GM18861 (cell line): ENCODE measurements around the gene INTS6.
A peak's percentile ranks its signal among the peaks of the same experiment; 100 is the strongest.

Source experiments
- ATAC-seq: cut with Tn5 transposase; IDR thresholded peaks from one replicate; pipeline ENCODE4 v1.9.1; 2021; ENCODE audit not compliant: unreplicated experiment

The INTS6 gene

DNA sequence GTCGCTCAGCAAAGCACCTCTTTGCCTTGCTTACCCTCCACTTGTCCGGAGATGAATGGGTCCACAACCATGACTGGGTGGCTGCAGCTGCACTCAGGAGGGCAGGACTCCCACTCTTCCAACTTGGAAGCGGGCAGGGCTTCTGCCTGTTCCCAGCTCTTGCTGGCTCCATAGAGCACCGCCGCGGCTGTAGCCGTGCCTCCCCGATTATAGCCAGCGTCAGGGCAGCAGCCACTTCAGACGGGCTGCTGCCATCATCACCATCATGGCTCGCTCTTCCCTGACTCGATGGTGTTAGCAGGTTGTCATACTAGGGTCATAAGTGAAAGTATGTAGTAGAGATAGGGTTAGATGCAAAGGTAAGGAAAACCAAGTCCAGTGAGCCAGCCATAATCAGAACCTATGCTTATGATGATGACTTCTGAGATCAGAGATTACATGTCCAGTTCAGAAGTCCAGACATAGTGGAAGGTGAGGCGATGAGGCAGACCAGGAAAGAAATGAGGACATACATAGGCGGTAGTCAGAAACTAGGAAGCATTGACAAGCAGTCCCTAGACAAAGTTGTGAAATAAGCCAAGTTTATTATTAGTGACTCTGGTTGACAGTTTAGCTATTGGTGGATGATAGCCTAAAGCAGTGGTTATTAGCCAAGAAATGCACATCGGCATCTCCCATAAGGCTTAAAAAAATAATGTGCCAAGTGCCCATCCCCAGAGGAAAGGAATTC lies 4.4 kb upstream of the INTS6 start:
- ATAC-seq, result no peak

DNA sequence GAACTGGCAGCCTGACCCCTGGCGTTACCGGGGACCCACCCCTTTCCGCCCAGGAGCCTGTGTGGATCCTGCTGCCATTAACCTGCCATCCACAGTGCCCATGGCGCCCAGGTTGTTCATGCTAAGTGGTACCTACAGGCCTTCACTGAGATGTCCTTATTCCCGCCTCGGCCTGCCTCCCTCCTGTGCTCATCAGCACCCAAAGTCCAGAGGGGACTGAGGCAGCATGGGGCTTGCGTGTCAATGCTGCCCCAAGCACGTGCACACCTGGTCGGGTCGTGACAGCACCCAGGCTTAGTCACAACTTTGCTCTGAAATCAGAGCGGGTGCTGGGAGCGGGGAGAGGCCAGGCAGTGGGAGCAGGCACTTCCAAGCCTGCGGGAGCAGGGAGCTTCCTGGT lies 3.7 kb upstream of the INTS6 start:
- no peak for ATAC-seq

DNA sequence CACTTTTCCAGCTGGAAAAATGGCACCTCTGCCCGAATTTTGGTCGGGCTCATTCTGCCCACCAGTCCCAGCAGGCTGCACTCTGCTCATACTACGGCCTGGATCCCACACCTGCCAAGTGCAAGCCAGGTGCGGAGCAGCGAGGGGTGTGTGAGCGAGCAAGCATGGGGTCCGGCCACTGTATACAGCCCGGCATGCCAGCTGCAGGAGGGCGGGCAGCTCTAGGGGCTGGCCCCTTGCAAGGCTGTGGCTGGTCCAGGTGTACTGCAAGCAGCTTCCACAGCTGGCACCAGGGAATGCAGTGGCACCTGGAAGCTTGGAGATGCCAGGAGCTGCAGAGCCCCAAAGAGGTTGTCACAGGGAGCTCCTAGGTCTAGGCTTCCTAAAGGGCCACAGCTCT lies 2.7 kb upstream of the INTS6 start:
- ATAC-seq, result no peak

DNA sequence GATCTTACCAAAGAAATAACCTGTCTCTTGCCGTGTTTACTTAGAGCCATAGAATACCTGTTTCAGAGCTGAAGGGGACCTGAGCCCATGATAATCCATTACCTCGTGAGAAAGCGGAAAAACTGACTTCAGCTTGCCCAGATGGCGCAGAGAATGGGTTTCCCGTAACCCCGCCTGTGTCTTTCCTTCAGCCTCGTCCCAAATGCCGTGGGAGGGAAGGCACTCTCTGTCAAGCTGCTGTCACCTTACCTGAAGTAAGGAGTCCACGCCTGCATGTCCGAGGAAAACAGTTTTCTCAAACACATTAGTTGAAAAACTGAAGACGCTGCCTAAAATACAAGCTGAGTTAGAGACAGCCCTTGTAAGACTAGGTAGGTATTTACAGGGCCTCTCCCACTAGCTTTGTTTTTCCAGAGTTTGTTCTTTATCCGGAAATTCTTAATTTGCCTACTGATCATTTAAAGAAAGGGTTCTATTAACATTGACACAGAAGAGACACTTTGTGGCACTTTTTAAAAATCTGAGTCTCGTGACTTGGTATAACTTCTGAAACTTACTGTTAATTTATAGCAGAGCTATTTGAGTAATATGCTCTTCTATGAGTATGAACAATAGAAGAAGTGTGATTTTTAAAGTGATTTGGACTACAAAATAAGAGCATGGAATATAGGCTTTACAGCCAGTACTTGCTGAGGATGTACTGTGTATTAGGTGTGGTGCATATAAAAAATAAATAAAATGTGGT lies 1.3 kb upstream of the INTS6 start:
- no peak for ATAC-seq

DNA sequence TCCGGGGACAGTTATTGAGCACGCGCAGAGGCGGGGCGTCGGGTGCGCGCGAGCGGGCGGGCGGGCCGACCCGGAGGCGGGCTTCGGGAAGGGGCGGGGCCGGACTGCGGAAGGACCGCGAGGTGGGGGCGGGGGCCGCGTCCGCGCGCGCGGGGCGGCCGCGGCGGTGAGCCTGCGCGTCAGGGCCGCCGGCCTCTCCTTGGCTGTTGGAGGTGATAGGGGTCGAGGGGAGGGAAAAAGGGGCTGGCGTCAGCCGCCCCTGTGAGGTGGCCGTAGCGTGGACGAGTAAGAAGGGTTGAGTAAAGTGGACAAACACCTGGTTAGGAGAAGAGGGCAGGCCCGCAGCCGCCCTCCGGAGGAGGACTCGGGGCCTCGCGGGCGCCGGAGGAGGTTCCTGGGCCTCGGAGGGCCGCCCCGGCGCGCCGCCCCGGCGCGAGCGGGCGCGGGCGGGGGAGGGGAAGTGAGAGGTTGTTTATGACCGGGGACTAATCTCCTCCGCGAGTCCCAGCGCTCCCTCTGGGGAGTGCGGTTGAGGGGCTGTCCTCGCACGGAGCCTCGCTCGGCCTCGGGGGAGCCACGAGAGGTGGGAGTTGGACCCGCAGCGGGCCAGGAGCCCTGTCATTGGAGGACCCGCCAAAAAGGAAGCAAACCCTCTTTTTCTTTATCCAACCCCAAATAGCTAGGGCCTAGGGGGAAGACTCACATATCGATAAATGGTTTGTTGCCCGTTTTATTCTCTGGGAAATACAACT lies 547 bp upstream of the INTS6 start:
- ATAC-seq, result peak; percentile 41

DNA sequence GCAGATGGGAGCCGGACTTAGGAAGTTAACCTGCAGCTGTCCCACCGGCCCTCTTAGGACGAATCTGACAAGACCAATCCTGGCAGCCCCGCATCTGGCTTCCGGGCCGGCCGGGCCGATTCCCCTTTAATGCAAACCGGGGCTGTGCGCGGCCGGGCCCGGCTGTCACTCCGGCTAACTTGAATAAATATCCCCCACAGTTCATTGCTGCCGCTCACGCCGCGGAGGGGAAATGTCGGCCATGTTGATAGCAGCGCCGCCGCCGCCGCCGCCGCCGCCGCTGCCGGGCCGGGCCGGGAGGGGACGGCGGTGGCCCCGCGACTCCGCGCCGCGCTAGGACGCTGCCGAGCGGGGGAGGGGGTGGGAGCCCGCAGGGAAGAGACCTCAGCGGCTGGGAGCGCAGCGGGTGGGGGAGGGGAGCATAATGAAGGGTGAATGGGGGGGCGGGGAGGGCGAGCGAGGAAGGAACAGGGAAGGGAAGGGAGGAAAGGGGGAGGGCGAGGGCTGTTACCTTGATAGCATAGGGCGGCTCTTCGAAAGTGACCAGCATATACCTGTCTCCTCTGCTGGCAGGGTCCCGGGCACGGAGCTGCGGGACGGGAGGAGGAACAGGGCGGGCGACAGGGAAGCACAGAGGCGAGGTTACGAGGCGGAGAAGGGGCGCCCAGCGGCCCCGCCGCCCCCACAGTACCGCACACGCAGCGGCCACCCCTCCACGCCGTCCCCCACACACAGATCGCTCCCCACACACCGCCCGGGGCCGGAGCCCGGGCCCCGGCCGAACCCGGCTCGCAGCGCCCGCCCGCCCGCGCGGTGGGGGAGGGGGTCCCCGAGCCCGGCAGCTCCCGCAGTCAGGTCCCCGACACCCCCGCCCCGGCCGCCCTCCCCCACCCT lies 1.1 kb downstream of the INTS6 start:
- ATAC-seq, result peak; percentile 34

DNA sequence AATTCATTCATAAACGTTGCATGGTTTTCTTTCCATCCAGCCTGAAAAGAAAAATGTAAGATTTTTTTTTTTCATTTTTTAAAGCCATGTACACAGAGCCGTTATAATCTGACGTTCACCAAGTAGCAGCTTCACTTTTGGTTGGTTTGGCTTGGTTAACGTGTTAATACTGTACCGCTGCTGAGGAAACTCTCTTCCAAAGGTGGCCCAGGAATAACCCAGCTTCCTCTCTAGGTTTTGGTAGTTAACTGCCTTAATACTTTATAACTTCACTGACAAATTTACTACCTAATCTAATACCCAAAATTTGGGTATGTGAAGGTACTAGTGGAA lies 1.7 kb downstream of the INTS6 start:
- ATAC-seq, result no peak

DNA sequence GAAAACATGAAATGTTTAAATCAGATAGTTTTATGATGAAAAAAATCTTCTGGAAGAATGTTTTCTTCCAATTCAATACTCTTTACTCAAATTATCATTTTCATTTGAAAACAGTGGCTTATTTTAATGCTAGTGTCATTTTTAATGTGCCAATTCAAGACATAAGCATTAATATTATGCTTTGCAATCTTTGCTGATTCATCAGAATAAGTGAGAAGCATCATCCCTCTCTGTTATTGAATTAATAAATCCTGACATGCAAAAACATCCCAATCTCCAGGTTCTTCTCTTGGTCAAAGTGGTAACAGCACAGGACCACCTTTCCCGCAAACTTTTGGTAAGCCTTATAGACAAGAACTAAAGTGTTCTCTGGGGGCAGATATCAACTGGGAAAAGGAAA lies 3.8 kb downstream of the INTS6 start:
- ATAC-seq, result no peak

DNA sequence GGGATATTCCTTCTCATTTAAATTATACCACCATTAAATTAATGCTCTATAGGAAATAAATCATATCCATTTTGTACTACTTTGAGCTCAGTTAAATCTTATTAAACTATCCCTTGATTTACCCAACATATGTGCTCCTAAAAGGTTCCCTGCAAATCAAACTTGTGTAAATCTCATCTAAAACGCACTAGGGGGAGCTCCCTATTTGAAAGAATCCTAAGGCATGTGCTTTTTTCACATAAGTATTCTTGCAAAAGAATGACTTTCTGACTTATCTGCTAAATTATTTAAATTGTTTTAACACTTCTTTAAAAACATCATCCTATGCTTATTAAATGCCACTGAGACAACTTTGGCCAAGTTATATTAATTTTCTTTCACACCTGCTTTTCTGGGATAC lies 7.9 kb downstream of the INTS6 start:
- ATAC-seq, result no peak

DNA sequence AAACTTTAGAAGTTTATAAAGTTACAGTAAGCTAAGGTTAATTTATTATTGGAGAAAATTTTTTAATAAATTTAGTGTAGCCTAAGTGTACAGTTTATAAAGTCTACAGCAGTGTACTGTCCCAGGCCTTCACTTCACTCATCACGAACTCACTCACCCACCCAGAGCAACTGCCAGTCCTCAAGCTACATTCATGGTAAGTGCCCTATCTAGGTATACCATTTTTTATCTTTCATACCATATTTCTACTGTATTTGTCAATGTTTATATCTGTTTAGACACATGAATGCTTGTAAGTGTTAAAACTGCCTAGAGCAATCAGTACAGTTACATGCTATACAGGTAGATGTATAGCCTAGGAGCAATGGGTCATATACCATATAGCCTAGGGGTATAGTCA lies 12.5 kb downstream of the INTS6 start:
- ATAC-seq, result no peak

DNA sequence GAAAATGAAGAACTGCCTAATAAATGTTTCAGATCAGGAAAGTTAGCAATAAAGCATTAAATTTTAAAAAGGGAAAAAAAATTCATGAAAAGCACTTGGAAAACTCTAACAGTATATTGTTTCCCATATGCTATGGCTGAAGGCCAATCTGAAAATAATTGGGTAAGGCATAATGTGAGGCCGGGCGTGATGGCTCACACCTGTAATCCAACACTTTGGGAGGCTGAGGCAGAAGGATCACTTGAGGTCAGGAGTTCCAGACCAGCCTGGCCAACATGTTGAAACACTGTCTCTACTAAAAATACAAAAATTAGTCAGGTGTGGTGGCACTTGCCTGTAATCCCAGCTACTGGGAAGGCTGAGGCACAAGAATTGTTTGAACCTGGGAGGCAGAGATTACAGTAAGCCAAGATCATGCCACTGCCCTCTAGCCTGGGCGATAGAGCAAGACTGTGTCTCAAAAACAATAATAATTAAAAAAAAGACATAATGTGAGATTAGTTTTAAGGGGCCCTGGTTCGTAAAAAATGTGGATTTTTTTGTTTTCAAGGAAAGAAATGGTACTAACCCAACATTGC lies 15.2 kb downstream of the INTS6 start:
- no peak for ATAC-seq

DNA sequence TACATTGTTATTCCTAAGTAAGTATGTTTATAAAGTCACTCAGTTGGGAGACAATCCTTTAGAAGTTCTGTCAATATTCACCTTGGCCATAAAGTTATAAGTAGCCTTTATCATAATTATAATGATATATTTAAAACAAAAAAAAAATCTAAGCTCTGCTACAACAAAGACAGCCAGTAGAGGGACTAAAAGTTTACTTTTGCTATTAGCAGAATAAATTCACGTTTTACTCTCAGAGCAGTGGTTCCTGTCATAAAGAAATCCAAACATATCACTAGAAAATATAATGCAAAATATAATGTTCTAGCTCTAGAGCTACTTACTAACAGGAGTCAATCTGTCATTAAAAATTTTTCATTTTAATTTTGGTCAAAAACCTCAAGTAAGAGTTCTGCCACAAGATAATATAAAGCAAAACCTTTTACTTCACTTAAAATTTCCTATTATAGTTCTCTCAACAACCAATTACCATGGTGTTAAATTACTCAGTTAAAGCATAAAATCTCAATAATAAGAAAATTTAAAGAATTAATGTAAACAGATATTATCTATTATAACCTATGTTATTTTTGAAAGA lies 17.7 kb downstream of the INTS6 start:
- ATAC-seq, result no peak

DNA sequence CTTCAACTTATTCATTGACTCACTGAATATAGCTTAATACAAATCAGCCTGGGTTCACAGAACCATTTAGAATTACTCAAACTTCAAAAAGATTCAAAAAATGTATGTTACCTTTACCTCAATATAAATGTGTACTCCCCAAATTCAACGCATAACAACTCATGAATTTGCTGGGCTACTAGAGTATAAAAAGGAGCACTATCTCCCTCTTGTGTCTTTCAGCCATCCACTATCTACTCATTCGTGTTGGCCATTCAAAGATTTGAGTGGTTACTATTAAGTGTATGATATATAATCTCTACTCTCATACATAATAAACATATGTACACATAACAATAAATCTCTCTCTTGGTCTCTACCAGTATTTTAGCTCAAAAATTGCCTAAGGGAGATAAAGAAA lies 20.3 kb downstream of the INTS6 start:
- ATAC-seq, result no peak

DNA sequence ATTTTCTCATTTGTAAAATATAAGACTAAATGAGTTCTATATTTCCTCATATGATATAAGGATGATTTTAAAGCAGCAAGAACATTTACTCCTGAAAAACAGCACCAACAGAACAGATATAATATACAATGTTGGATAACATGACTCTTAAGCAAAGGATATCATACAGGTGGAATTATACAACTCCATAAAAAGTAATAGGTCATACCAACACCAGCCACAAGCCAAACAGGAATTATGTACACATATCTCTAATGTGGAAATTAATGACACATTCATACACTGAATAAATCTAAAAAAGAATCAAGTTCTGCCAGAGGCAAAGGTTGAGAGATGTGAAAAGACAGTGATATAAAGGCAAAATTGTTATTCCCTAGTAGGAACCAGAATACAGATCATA lies 25.9 kb downstream of the INTS6 start:
- no peak for ATAC-seq

DNA sequence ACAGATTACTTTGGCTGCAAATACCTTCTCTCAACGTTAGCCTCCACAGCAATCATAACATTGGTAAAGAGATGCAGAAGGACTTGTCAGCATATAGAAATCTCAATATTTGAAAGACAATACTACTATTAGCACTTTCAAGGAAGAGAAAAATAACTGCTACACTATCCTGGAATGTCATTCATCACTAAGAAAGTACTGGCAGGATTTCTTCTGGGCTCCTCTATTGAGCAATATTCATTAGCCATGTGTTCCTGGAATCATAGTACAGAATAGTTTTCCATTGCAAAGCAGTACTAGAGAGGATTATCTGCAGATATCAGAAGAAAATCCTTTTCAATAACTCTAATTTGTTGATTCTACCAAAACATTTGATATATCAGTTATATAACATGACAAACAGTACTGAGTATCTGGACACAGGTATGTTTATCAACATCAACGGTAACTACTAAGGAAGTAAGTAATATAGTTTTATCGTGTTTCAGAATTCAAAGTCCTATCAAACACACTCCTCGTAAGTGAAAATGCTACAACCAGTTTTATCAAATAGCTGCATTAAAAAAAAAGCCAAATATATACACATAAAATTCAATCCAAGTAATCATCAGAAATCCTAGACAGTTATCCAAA lies 27.3 kb downstream of the INTS6 start:
- no peak for ATAC-seq

DNA sequence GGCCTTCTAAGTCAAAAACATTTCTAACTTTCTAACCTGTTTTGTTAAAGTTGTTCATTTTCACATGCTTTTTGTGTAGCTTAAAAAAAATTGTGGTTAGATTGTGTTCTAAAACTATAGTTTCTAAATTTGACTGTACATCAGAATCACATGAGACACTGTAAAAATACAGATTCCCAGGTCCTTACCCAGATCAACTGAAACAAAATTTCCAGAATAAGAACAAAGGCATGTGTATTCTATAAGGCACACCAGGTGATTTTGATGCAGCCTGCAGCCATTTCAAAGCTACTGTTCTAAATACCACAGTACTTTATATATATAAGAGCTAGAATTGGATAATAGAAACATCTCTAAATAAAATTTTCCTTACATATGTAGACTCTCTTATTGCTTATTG lies 29.1 kb downstream of the INTS6 start:
- ATAC-seq, result no peak

DNA sequence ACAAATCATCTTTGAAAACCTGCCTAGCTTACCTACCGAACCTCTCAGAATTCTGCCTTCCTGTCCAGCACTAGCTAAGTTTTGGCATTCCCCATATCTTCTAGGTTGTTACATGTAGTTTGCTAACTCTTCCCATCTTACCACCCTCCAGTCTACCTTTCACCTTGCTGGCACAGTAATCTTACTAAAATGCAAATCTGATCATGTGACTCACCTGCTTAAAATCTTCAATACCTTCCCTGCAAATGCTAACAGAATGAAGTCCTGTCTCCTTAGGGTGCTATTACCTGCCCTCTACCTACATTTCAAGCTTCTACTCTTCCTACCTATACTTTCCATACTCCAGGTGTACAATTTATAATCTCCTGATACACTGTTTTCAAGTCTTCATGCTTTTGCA lies 30.4 kb downstream of the INTS6 start:
- ATAC-seq, result no peak

DNA sequence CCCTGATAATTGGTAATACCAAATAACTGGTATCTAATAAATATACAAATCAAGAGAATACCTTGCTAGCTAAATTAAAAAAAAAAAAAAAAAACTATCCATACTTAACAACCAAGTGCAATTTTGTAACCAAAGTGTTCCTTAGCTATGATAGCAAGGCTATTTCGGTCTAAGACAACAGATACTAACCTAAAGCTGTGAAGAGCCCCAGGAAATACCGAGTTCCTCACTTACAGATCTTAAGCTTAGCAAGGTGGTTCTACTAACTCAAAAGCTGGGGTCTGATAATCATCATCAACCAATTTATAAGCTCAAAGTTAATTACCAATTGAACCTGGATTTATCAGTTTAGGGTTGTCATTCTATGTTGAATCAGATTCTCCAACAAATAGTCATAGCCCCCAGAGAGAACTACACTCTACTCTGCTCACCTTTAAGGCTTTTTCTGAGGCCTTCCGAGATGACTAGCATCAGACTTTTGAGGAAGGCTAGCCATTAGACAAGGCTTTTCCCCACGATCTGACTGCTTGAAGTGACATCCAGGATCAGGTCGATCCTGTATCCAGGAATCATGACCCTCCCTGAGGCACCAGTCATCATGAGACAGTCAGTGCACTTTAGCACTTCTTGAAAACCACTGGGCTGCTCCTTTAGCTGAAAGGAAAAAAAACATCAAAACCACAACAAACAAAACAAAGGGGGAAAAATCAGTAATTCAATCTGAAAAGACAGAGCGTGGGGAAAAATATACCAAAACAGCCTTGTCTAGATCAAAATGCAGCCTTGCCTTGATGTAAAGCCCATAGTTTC lies 31.9 kb downstream of the INTS6 start:
- no peak for ATAC-seq

DNA sequence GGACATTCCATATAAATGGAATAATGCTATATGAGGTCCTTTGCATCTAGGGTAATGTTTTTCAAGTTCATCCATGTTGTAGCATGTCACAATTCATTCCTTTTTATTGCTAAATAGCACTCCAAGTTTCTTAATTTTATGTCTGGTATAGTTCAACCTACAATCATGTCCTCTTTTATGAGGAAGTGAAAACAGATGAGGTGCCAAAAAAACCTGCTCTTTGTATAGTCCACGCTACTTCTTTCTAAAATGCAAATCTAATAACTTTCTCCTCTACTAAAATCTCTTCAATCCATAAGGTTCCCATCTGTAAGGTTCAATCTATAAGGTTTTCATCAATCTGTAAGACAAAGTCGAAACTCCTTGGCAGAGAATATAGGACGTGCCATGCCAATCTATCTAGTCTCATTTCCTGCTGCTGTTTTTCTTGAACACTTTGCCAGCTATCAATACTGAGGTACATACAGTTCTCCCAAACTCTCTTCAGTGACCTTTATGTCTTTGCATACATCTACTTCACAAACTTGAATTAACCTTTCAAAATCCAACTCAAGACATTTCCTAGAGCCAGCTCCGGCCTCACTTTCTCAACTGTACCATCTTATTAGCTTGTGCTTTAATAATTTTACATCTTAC lies 33.7 kb downstream of the INTS6 start:
- ATAC-seq, result peak; percentile 56
